ENCODE measurements around the gene SLC25A48.
A peak's percentile ranks its signal among the peaks of the same experiment; 100 is the strongest.

SLC25A48 gene

GRCh38 chr5:135921388-135921787 lies 86.9 kb downstream of the SLC25A48 start:
- DNase-seq (ENCODE audit: low spot score): no peak

DNA sequence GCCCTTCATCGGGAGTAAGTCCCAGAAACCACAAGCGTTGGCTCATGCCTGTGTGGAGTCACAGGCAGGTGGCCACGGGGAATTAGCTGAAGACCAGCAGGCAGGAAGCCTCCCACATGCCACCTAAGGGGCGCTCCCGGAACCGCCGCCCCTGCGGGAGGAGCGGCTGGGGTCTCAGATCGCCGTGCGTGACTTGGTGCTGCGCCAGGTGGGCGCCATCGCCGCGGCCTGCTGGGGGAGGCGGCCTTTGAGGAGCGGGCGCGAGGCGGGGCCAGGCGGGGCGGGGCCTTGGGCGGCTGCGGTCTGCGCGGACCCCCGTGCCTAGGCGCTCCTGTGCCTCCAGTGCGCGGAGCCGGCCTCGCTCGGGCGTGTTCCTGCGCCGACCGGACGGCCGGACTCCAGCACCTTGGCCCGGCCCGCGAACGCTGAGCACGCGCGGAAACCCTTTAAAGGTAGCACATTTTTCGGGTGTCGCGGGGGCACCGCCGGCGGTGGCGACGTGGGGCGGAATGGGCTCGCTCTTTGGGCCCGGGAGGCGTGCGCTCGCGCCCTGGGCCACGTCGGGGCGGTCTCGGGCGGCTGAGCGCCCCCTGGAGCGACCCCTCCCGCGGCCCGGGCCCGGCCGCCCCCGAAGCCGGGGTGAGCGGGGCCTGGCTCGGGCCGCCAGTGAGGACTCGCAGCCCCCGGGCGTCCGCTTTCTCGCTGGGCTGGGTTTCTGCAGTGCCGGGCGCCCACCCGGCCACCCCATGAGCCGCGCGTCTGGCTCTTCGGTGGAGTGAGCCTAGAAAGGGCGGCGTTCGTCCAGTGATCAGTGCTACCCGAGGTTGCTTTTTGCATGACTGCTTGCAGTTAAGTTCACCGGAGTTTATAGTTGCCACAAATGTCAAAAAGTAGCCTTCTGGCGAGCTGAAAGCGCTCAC lies 95.8 kb downstream of the SLC25A48 start:
- DNase-seq (ENCODE audit: low spot score): peak; percentile 69

DNA sequence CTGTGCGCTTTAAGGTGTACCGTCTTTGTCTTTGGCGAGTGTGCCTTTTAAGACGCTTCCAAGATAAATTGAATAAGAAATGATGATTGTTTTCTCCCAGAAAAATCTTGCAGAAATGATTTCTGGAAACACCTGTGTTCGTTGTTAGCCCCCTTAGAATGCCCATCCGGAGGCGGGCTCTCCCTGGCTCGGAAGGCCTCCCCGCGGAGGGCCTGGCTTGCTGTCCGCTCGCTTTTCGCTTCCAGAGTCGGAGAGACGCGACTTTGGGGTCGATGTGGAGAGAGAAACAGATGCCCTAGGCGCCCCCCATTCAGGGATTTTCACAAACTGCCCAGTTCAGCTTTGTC lies 96.5 kb downstream of the SLC25A48 start:
- DNase-seq (ENCODE audit: low spot score): no peak

GRCh38 chr5:135934939-135935338 lies 100.5 kb downstream of the SLC25A48 start:
- DNase-seq (ENCODE audit: low spot score): no peak

DNA sequence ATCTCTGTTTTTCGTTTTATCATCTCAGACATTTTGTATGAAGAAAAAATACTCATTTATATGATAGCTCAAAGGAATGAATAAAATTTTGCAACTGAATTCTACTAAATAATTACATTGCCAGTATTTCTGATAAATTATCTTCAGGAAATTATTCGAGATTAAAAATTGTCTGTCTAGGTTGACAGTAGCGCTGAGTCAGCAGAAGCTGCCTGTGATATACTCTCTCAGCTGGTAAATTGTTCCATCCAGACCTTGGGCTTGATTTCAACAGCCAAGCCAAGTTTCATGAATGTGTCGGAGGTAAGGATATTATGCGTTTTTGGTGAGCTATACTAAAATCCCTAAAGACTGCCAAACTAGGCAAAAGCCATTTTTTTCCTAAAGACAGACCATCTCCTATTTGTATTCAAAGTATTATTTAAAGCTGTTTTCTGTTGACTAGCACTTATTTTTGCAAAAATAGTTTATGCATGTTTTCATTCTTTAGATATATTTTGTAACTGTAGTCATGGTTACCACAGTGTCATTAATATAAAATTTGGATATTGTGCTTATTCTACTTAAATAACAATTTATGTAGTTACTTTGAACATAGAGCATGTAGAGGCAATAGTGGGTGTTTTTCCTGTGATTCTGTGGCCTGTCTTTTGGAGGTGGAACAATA lies 102.9 kb downstream of the SLC25A48 start:
- DNase-seq (ENCODE audit: low spot score): no peak
